Spleen (tissue), 7 donors: Measurements from ENCODE around the gene CACNA2D3.

Source experiments
- CTCF ChIP-seq, 11 experiments: fragments of 200-600 bp in 7 of 11; fragments of 450-650 bp in 4 of 11; sonication (generic) in 4 of 11; IDR thresholded peaks in 8 of 11; conservative IDR thresholded peaks in 3 of 11; 1 replicate in 7 of 11; 2 replicates in 4 of 11; pipeline versions ENCODE4 v1.4.0 to v1.8.0; 2016 to 2021; ENCODE audit warnings: antibody characterized with exemption in 11 of 11, inconsistent platforms in 4 of 11, mild to moderate bottlenecking in 1 of 11
- POLR2A ChIP-seq, 3 donors: fragments of 450-650 bp; IDR thresholded peaks; one replicate each; pipeline ENCODE4 v1.5.1; 2017; ENCODE audit warnings: antibody characterized with exemption in 3 of 3, mild to moderate bottlenecking in 1 of 3
- donor health status: DM: no; HTN: no; CAD: no; lungs with moderate emphysema.
- donor health status: DM: no; HTN: no; CAD: no.
- donor health status: DM: no; HTN: no; CAD: no.

DNA sequence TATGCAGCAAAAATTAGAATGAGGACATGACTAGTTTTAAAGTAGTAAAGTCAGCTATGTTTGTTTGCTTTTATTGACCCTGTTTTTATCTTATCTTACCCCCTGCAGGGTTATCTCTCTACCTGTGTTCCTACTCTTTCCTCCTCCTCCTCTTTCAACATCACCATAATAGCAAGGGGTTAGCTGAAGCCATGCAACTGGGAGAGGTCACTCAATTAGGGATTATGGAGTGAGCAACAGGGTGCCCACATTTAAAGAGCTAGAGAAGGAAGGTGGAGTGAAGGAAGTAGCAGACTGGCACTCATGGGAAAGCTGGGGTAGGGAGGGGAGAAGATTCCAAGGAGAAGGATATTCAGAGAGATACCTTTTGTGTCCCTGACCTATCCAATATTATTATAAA, 679.6 kb downstream of the CACNA2D3 start:
- TF ChIP-seq CTCF (IDR thresholded peaks at IDR 0.05 in 8 of 11, conservative IDR thresholded peaks at IDR 0.05 in 3 of 11) = no peak
- TF ChIP-seq POLR2A (IDR thresholded peaks at IDR 0.05) = no peak
